Prostate gland (tissue), 2 donors: ENCODE results near the gene SETD9. TPM values are rescaled to one million over a fixed set of nuclear protein-coding genes. Genes with fewer than 3 reads are reported as not detected.

Experiments
- DNase-seq: peaks from one replicate; pipeline ENCODE4 v3.0.0-alpha.2; 2019; ENCODE audit warnings: low spot score
- H3K27ac ChIP-seq, 2 donors: fragments of 200-600 bp; sonication (generic); 2 replicates each; pipeline ENCODE4 v1.5.1; 2017 to 2019
- H3K27me3 ChIP-seq: fragments of 200-600 bp; sonication (generic); replicated peaks from 2 replicates; pipeline ENCODE4 v1.5.1; 2019; ENCODE audit not compliant: insufficient read depth
- H3K36me3 ChIP-seq, 2 donors: fragments of 200-600 bp; sonication (generic); 1 replicate in 1 of 2; 2 replicates in 1 of 2; pipeline versions ENCODE4 v1.5.1 to v1.8.1; 2017 to 2019
- H3K4me1 ChIP-seq: fragments of 200-600 bp; sonication (generic); replicated peaks from 2 replicates; pipeline ENCODE4 v1.5.1; 2019
- H3K4me3 ChIP-seq, 2 donors: fragments of 200-600 bp; sonication (generic); 2 replicates each; pipeline ENCODE4 v1.5.1; 2017 to 2019
- H3K9me3 ChIP-seq: fragments of 200-600 bp; sonication (generic); 2 replicates; pipeline ENCODE4 v1.5.1; 2017
- CTCF ChIP-seq, 4 experiments: fragments of 200-600 bp in 2 of 4; fragments of 450-650 bp in 2 of 4; sonication (generic) in 2 of 4; IDR thresholded peaks; 1 replicate in 3 of 4; 2 replicates in 1 of 4; pipeline ENCODE4 v1.5.1; 2016 to 2019; ENCODE audit warnings: antibody characterized with exemption in 4 of 4, mild to moderate bottlenecking in 2 of 4, moderate library complexity in 2 of 4
- POLR2A ChIP-seq: fragments of 450-650 bp; IDR thresholded peaks from one replicate; pipeline ENCODE4 v1.6.1; 2016; ENCODE audit warnings: antibody characterized with exemption, mild to moderate bottlenecking
- POLR2AphosphoS5 ChIP-seq: sonication (generic); formaldehyde crosslinking; IDR thresholded peaks from one replicate; pipeline ENCODE4 v1.6.1; 2017; ENCODE audit warnings: antibody characterized with exemption
- WGBS: methylation state at CpG from one replicate; pipeline ENCODE4 v1.1.5; 2018; 5-methylcytosine and 5-hydroxymethylcytosine counted together
- intact Hi-C: fragments of 100-400 bp; cut with DNase I; formaldehyde crosslinking; loops from one replicate; pipeline ENCODE4 v1.14.2; 2022
- total RNA-seq, 2 donors: library from RNA; depleted of rRNA; stranded (reverse); fragments of >200 nt; gene quantifications; one replicate each; pipeline ENCODE4 v1.1.0, GENCODE V29; 2016

SETD9 gene
- total RNA-seq, 2 donors from 2014 or later, result 10.7 to 20.3 TPM

- intact Hi-C loops, result no loop called here
- no peaks in the 10 kb centered on the region for H3K4me1 ChIP-seq
- H3K36me3 ChIP-seq, result no peaks in the 10 kb centered on the region
- H3K9me3 ChIP-seq, result no peaks in the 10 kb centered on the region
- DNase-seq, result no peak
- peaks cover 2% of the 10 kb centered on the region for H3K27me3 ChIP-seq
- H3K27ac ChIP-seq, result no peak overlapping the region
- TF ChIP-seq POLR2A, result no peak
- TF ChIP-seq POLR2AphosphoS5, result no peak
- TF ChIP-seq CTCF (IDR thresholded peaks at IDR 0.05), result no peak
- WGBS, result 59% methylated on average over 2 of the region's 2 CpGs
- H3K4me3 ChIP-seq, result no peak overlapping the region
Observed at GRCh38 chr5:56964173-56964572, 54.8 kb downstream of the SETD9 start.

Other genes with a start within 250 kb of the SETD9 start
- gene MAP3K1, start 94.0 kb upstream of the SETD9 start, total RNA-seq, result 10 to 100 TPM; 31.7 to 40.6 TPM
- 10 to 100 TPM; 35.8 to 40.6 TPM for gene MIER3, start 42.5 kb downstream of the SETD9 start, total RNA-seq